Measurements from ENCODE around the gene C1orf21. TPM values are rescaled to one million over a fixed set of nuclear protein-coding genes. Genes with fewer than 3 reads are reported as not detected.

The C1orf21 gene
- polyA plus RNA-seq, 1 donor (not counting 4 experiments of a cell fraction or from before 2014, with no cell fraction given): 44.3 TPM

- Histone ChIP-seq H3K4me2 (ENCODE audit: control insufficient read depth, extremely low read depth, insufficient read depth, low read depth, low read length) (no peak overlapping the region), H4K20me1 (ENCODE audit: control insufficient read depth, extremely low read depth, insufficient read depth, low read length) (no peaks in the 10 kb centered on the region), H3K9ac (ENCODE audit: control insufficient read depth, extremely low read depth, insufficient read depth, low read length) (no peak overlapping the region), H3K27ac (ENCODE audit: control insufficient read depth, insufficient read depth, low read length) (no peak overlapping the region), H3K27me3 (ENCODE audit: control insufficient read depth, extremely low read depth, insufficient read depth, low read length) (no peaks in the 10 kb centered on the region), H3K79me2 (ENCODE audit: control insufficient read depth, insufficient read depth, low read length) (no peaks in the 10 kb centered on the region), H3K9me3 (ENCODE audit: control insufficient read depth, low read depth, low read length) (no peaks in the 10 kb centered on the region), H3K36me3 (ENCODE audit: control insufficient read depth in 2 of 2, extremely low read depth in 1 of 2, insufficient read depth in 2 of 2, low read length in 2 of 2) (no peaks in the 10 kb centered on the region), H3K9me1 (ENCODE audit: control insufficient read depth, extremely low read depth, insufficient read depth, low read length) (no peaks in the 10 kb centered on the region), H3K4me1 (ENCODE audit: control insufficient read depth, extremely low read depth, insufficient read depth, low read length) (no peaks in the 10 kb centered on the region), H3K4me3 (ENCODE audit: control insufficient read depth in 2 of 3, extremely low read depth in 1 of 3, insufficient read depth in 2 of 3, low read depth in 1 of 3, low read length in 3 of 3) (no peak overlapping the region), H2AFZ (ENCODE audit: control insufficient read depth, low read length) (no peak overlapping the region)
- dilution Hi-C loops (cut with MboI; ENCODE audit: extremely low pct_ligation_motif_present, low sequenced_read_pairs): no loop called here
- DNase-seq (ENCODE audit: low read depth, low spot score): no peak
- FAIRE-seq: no peak
- no peak for TF ChIP-seq CTCF (optimal IDR thresholded peaks at IDR 0.05 in 1 of 3, IDR thresholded peaks at IDR 0.05 in 1 of 3, conservative IDR thresholded peaks at IDR 0.05 in 1 of 3; ENCODE audit: extremely low read depth in 1 of 3, insufficient read depth in 2 of 3, low read length in 3 of 3)
- no peak for TF ChIP-seq EZH2 (IDR thresholded peaks at IDR 0.05; ENCODE audit: low read length)
Observed at GRCh38 chr1:184358256-184358655, 28.6 kb upstream of the C1orf21 start.

DNA sequence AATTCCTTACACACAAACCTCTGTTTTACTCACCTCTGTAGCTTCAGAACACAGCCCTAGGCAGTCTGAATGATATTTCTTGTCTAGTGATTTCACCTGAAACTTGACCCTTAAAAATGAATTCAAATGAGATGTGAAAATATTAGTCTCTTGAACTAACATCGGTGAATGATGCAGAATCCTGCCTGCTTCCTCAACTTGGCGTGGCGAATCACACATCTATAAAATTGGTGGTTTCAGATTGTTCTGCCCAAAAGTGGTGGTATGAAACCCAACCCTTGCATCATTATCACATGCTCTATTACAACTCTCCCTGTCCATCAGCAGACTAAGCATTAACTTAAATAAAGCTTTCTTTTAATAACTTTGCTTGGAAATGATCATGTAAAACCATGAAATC, 26.9 kb upstream of the C1orf21 start:
- H3K27me3 ChIP-seq (ENCODE audit: control insufficient read depth, extremely low read depth, insufficient read depth, low read length): no peaks in the 10 kb centered on the region
- no peak overlapping the region for H3K27ac ChIP-seq (ENCODE audit: control insufficient read depth, insufficient read depth, low read length)
- no peaks in the 10 kb centered on the region for H3K79me2 ChIP-seq (ENCODE audit: control insufficient read depth, insufficient read depth, low read length)
- H3K9ac ChIP-seq (ENCODE audit: control insufficient read depth, extremely low read depth, insufficient read depth, low read length): no peak overlapping the region
- H3K9me3 ChIP-seq (ENCODE audit: control insufficient read depth, low read depth, low read length): no peaks in the 10 kb centered on the region
- DNase-seq (ENCODE audit: low read depth, low spot score): no peak
- TF ChIP-seq CTCF (optimal IDR thresholded peaks at IDR 0.05 in 1 of 3, IDR thresholded peaks at IDR 0.05 in 1 of 3, conservative IDR thresholded peaks at IDR 0.05 in 1 of 3; ENCODE audit: extremely low read depth in 1 of 3, insufficient read depth in 2 of 3, low read length in 3 of 3): no peak
- no peak for TF ChIP-seq EZH2 (IDR thresholded peaks at IDR 0.05; ENCODE audit: low read length)
- dilution Hi-C loops (cut with MboI; ENCODE audit: extremely low pct_ligation_motif_present, low sequenced_read_pairs): no loop called here
- no peaks in the 10 kb centered on the region for H4K20me1 ChIP-seq (ENCODE audit: control insufficient read depth, extremely low read depth, insufficient read depth, low read length)
- no peak overlapping the region for H3K4me3 ChIP-seq (ENCODE audit: control insufficient read depth in 2 of 3, extremely low read depth in 1 of 3, insufficient read depth in 2 of 3, low read depth in 1 of 3, low read length in 3 of 3)
- no peak overlapping the region for H3K4me2 ChIP-seq (ENCODE audit: control insufficient read depth, extremely low read depth, insufficient read depth, low read depth, low read length)
- no peaks in the 10 kb centered on the region for H3K36me3 ChIP-seq (ENCODE audit: control insufficient read depth in 2 of 2, extremely low read depth in 1 of 2, insufficient read depth in 2 of 2, low read length in 2 of 2)
- H3K4me1 ChIP-seq (ENCODE audit: control insufficient read depth, extremely low read depth, insufficient read depth, low read length): no peaks in the 10 kb centered on the region
- no peak overlapping the region for H2AFZ ChIP-seq (ENCODE audit: control insufficient read depth, low read length)
- FAIRE-seq: no peak
- H3K9me1 ChIP-seq (ENCODE audit: control insufficient read depth, extremely low read depth, insufficient read depth, low read length): no peaks in the 10 kb centered on the region
